COLO829 (cell line): ENCODE results near the gene RPS17.
"Not testable (repeated sequence)": the region's sequence is repeated elsewhere in the genome, so short reads cannot be mapped to it uniquely, and the experiment has no call there.

Source experiments
- DNase-seq: peaks from one replicate; pipeline ENCODE4 v3.0.0; 2012; ENCODE audit warnings: low spot score

The RPS17 gene

DNA sequence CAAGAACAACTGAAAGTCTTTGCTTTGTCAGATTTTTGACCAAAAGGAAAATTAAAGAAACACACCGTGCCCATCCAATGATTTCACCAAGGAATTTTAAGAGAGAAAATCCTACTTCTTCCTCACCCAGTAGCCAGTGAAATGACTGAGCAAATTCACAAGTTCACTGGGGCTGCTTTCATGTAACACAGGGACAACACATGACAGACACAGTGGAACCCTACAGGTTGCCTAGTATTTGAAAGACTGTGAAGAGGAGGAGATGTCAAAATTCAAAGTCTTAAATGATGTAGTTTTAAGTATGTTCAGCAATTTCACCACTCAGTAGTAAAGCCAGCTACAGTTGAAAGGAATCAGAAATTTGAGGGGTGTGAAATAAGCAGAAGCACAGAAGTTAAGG is 33.2 kb downstream of the RPS17 start:
- not testable (repeated sequence) for DNase-seq

DNA sequence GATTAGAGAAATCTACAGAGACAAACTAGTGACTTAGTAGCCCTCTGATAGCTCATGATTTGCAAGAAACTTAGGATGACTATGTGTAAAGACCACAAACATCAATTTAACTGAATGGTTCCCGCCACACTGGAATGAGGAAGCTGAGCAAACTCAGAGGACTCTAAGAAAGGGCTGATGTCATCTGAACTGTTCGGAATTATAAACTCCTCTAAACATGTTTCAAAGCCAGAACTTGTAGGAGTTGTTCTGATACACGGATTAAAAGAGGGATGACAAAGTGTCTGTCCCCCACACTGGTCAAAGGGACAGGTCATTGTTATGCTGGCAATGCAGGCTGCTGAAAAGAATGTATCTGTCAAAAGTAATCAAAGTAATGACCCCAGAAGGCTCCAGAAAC is 34.4 kb downstream of the RPS17 start:
- DNase-seq, result not testable (repeated sequence)

DNA sequence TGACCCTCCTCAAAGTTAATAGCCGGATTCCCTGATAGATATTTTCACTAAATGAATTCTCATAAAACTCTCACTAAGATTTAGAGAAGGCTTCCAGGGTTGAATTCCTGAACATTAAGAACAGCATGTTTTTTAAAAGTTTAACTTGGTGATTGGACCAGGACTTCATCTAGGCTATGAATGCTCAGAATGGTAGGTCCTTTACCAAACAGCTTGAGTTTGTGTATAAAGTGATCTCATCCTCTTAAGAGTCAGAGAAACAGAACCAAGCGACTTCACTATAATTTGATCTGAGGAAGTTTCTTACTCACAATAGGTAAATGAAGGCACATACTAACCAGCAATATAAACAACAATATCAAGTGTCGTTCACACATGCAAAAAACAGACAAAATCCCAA is 36.2 kb downstream of the RPS17 start:
- not testable (repeated sequence) for DNase-seq

DNA sequence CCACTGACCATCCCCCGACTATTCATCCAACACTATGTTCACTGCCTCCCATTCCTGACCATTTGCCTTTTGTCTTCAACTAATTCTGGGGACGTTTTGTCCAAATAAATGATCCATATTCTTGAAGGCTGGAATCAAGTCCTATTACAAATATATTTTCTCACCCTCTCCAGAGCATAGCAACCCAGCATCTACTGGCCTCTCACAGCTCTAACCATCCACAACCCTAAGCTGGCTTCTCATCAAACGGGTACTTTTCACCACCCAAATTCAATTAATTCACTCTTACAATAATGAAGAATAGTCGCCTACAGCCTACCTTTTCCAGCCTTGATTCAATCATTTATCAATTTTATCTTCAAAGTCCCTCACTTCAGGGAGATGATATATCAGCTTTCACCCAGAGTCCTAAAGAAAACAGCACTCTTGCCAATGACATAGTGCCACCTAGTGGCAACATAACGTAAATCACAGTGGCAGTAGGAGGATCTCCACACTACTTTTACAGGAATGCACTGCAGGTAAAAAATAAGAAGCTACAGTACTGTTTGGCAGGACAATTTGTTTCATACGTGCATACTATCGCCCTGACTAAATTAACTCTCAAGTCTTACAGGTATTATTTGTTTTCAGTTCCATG is 37.4 kb downstream of the RPS17 start:
- DNase-seq, result not testable (repeated sequence)

DNA sequence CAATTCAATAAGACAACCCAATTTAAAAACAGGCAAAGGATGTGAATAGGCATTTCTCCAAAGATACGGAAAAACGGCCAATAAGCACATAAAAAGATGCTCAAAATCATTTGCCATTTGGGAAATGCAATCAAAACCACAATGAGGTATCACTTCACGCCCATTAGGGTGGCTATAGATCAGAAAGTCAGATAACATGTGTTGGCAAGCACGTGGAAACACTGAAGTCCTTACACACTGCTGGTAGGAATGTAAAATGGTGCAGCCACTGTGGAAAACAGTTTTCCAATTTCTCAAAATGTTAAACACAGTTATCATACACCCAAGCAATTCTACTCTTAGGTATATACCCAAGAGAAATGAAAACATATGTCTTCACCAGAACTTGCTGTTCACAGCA is 39.5 kb downstream of the RPS17 start:
- not testable (repeated sequence) for DNase-seq

DNA sequence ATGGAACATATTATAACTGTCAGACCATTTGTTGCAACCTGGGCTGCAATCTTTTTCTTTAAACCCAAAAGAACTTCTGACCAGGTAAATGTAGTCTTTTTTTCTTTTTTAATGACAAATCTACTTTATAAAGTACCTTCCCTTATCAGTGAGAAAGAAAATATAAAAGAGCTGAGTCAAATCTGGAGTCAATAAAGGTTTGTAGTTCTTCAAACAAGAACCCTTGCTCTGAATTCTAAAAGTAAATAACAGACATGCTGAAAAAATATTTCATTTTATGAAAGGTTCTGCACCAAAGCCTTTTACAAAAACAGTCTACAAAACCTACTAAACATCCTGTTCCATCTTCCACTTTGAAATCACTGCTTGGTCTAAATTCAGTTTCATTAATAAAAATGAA is 42.3 kb downstream of the RPS17 start:
- DNase-seq, result not testable (repeated sequence)

DNA sequence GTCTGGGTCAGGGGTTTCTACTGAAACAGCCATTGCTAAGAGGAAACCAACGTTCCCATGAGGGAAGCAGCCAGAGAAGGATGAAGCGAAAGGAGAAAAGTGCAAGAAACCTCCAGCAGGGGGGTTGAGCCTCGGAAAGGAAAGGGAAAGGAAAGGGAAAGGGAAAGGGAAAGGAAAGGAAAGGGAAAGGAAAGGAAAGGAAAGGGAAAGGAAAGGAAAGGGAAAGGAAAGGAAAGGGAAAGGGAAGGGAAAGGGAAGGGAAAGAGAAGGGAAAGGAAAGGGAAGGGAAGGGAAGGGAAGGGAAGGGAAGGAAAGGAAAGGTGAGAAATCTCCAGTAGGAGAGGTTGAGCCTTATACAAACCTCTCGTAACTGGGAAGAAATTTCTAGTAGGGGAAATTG is 52.0 kb downstream of the RPS17 start:
- not testable (repeated sequence) for DNase-seq

DNA sequence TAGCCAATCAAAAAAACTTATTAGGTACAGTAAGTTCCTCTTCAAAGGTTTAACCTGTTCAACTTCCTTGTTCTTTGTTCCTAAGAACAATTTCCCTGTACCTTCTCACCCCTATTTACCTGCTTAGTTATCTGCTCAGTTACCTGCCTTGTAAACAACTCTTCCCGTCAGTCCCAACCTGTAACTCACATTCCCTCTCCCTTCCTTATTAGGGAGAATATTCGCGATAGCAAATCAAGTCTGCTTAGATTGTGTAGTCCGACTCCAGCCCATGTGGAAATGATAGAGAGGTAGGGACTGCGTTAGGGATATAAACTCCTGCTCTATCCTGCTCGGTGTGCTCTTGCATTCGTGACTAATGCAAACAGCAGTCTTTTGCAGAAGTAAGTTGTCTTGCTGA is 53.2 kb downstream of the RPS17 start:
- DNase-seq, result not testable (repeated sequence)
